ENCODE measurements around the gene AIPL1.

GRCh38 chr17:6425407-6425806, 9.5 kb downstream of the AIPL1 start:
- no peak for TF ChIP-seq SP1 (IDR thresholded peaks at IDR 0.05)
- no peak for TF ChIP-seq ARNT (IDR thresholded peaks at IDR 0.05)
- TF ChIP-seq, protein P1, sequence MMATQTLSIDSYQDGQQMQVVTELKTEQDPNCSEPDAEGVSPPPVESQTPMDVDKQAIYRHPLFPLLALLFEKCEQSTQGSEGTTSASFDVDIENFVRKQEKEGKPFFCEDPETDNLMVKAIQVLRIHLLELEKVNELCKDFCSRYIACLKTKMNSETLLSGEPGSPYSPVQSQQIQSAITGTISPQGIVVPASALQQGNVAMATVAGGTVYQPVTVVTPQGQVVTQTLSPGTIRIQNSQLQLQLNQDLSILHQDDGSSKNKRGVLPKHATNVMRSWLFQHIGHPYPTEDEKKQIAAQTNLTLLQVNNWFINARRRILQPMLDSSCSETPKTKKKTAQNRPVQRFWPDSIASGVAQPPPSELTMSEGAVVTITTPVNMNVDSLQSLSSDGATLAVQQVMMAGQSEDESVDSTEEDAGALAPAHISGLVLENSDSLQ (IDR thresholded peaks at IDR 0.05): no peak
- no peak for TF ChIP-seq TARDBP (IDR thresholded peaks at IDR 0.05)
- no peak for TF ChIP-seq ELF4 (IDR thresholded peaks at IDR 0.05)
- no peak for TF ChIP-seq SUZ12 (IDR thresholded peaks at IDR 0.05)
